B cell (primary cell): ENCODE measurements around the gene NKX1-2.

ENCODE experiments used
- EZH2 ChIP-seq: IDR thresholded peaks from 2 replicates; pipeline ENCODE4 v1.6.1; 2012; ENCODE audit warnings: borderline replicate concordance, low read depth, mild to moderate bottlenecking, moderate library complexity, low read length; ENCODE audit not compliant: insufficient read depth, poor library complexity, severe bottlenecking
- TF ChIP-seq, protein P1 (sequence below): fragments of 200-600 bp; IDR thresholded peaks from one replicate; pipeline ENCODE4 v1.8.0; 2022; ENCODE audit warnings: antibody characterized with exemption, mild to moderate bottlenecking

DNA sequence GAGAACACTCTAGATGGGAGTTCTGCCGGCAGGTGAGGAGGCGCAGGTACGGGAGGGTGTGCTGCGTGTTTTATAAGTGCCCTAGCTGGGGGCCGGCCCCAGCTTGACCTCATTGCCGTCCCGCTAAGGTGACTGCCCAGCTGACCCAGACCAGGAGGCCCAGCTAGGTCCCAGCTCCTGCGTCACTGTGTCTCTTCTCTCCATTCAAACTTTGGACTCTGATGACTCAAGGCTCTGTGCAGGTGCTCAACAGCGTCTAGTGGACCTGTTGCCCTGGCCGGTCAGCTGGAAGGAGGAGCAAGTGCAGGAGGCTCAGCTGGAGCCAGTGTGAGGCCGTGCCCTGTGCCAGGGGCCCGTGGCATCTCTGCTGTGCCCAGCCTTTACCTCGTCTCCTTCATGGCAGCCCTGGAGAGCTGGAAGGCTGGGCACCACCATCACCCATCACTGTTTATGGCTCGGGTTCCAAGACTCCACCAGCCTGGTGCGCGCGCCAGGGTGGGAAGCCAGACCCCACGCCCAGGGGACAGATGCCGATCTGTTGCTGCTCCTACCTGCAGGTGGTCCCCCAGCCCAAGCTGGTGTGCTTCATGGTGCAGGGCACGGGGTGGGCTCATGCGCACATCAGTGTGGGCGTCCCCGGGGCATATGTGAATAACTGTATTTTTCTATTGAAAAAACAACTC is 26.3 kb upstream of the NKX1-2 start:
- TF ChIP-seq, protein P1, sequence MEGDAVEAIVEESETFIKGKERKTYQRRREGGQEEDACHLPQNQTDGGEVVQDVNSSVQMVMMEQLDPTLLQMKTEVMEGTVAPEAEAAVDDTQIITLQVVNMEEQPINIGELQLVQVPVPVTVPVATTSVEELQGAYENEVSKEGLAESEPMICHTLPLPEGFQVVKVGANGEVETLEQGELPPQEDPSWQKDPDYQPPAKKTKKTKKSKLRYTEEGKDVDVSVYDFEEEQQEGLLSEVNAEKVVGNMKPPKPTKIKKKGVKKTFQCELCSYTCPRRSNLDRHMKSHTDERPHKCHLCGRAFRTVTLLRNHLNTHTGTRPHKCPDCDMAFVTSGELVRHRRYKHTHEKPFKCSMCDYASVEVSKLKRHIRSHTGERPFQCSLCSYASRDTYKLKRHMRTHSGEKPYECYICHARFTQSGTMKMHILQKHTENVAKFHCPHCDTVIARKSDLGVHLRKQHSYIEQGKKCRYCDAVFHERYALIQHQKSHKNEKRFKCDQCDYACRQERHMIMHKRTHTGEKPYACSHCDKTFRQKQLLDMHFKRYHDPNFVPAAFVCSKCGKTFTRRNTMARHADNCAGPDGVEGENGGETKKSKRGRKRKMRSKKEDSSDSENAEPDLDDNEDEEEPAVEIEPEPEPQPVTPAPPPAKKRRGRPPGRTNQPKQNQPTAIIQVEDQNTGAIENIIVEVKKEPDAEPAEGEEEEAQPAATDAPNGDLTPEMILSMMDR, result no peak
- no peak for TF ChIP-seq EZH2
